ENCODE measurements around the gene ILF3.
"Not testable (repeated sequence)": the region's sequence is repeated elsewhere in the genome, so short reads cannot be mapped to it uniquely, and the experiment has no call there.

The ILF3 gene

DNA sequence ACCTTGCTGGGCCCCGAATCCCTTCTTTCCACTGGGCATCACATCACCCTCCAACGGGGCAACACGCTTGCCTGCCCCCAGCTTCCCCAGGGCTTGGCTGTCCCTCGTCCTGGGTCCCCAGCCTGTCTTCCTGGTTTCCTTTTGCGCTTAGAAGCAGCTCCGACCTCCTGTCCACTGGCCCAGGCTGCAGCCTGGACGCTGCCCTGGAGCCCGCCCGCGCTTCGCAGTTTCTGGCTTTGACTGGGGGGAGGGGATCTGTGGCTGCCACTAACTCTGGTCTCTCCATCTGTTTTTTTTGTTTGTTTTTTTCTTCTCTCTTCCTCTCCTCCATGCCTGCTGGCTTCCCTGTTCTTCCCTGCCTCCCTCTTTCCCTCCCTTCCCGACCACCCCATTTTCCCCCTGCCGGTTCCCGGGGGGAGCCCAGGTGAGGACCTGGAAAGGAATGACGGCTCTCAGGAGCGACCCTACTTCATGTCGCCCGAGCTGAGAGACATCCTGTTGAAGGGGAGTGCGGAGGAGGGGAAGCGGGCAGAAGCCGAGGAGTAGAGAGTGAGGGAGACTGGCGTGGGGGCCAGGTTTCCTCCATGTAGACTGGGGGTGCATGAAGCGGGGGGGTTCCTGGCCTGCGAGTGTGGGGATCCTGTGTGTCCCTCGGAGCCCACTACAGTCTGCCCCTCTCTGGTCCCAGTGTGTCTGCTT, 11.5 kb upstream of the ILF3 start:
- no peak for DNase-seq (ENCODE audit: low read depth in 2 of 2)

GRCh38 chr19:10643172-10643967, 10.8 kb upstream of the ILF3 start:
- no peak for DNase-seq (ENCODE audit: low read depth in 2 of 2)

- DNase-seq (ENCODE audit: low read depth in 2 of 2), result no peak
Observed at GRCh38 chr19:10643968-10644259, 10.2 kb upstream of the ILF3 start.

DNA sequence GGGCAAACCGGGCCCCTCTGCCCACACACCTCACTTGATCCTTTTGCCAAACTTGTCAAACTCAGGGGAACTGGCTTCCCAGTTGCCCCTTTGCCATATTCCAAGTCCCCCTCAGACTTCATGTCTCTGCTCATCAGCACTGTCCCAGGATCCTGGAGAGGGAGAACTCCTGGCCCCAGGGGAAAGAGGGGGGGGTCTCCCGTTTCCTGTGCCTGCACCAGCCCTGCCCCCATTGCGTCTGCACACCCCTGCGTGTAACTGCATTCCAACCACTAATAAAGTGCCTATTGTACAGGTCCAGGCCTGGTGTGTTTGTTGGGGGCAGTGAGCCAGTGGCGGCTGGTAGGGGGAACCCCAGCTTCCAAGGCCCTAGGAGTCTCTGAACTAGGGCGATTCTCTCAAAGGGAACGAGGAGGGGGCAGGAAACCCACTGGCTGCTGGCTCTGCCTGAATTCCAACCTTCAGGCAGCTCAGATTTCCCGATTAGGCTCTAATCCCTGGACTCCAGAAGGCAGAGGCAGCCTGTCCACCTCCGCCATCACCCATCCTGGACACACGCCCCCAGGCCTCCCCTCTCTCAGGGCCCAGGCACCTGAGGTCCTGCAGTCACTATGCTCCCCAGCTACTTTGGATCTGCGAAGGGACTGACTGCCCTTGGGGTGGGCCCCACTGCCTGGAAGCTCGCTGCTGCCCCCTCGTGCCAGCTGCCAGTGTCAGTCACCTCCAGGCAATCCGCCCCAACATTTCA, 9.7 kb upstream of the ILF3 start:
- peak; percentile 79 to 82 for DNase-seq (ENCODE audit: low read depth in 2 of 2)

DNA sequence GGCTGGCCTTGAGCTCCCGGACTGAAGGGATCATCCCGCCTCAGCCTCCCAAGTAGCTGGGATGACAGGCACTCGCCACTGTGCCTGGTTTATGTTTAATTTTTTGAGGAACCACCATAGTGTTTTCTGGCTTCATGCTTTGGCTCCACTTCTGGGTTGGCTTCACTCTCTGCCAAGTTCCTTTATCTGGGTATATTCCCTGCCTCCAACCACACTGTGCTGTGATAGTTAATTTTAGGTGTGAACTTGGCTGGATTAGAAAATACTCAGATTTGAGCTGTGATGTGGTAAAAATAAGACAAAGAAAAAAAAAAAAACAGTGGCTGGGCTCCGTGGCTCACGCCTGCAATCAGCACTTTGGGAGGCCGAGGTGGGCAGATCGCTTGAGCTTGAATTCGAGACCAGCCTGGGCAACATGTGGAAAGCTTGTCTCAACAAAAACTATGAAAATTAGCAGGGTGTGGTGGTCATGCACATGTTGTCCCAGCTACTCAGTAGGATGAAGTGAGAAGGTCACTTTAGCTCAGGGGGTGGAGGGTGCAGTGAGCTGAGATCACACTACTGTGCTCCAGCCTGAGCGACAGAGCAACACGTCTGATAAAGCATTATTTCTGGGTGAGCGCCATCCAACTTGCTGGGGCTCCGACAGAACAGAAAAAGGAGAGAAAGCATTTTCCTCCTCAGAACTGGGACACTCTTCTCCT, 7.5 kb upstream of the ILF3 start:
- DNase-seq (ENCODE audit: low read depth in 2 of 2), result no peak

DNA sequence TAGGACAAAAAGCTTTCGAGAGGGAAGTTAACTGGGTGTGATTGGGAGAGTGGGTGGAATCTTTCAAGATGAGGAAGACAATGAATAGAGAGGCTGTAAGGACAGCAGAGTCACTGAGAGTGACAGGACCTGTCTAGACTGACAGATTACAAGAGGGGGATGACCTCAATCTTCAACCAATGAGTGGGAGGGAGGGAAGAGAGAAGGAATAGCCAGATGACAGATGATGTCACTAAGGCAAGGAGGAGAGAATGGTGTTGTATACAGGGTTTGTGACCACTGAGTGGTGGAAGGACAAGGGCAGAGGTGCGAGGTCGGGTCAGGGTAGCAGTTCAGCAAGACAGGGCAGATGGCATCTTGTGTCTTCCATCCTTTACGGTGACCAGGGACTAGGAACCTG, 5.8 kb upstream of the ILF3 start:
- DNase-seq (ENCODE audit: low read depth in 2 of 2), result no peak

DNA sequence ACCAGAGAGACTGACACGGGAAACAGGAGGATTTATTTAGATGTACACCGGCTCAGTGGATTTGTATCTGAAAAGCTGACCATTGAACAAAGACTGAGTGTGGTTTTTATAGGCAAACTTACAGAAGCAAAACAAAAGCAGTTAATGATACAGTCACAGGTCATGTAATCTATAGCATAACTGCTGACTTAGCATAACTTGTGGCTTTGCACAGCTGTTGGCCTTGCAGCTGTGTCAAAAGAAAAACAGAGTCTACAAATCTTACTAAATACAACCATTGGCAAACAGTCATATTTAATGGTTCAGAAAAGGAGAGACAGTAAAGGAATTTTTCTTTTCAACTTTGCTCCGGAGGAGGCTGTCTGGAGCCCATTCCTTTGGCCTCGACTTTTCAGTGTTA, 2.3 kb upstream of the ILF3 start:
- DNase-seq (ENCODE audit: low read depth in 2 of 2), result no peak

DNA sequence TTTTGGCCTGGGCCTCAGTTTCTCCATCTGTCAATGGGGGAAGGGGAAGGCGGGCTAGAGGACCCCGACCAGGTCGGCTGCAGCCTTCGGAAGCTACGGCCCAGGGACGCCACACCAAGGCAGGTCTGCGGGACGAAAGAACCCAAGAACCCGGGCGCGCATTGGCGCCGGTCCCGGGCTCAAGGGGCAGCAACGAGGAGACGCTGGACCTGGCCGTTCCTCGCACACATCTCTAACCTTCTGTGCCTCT, 739 bp upstream of the ILF3 start:
- no peak for DNase-seq (ENCODE audit: low read depth in 2 of 2)

DNA sequence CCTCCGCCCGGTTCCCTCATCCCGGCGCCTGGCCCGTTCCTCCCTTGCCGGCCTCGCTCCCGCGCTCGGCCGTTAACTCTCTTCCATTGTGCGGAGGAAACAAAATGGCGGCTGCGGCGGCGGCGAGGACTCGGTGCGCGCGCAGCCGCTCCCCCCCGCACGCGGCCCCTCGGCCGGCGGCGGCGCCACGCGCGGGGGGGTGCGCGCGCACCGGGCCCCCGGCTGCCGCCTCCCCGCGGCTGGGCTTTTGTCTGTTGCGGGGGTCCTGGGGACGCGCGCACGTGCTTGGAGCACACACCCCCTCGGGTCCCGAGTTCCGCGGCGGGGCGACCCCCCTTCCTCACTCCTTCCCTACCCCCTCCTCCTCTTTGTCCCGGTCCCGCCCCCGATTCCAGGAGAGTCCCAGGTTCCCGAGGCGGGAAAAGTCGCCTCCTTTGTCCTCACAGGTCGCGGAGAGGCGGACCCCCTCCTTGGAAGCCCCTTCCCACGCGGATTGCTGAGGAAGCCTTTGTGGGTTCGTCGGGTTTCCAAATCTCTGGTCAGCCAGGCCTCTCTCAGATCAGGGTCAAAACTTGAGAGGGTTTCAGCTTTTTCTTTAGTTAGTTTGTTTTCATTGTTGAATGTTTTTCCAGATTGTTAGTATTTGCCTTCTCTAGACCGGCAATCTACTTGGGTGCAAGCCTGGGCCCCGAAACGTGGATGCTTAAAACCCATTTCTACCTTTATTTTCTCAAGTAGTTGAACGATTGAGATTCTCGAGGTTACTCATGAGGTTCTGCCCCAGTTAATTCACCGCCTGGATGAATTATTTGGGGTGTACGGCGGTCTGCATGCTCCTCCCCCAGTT, 687 bp downstream of the ILF3 start:
- peak; percentile 49 to 52 for DNase-seq (ENCODE audit: low read depth in 2 of 2)

GRCh38 chr19:10655457-10656312, 1.5 kb downstream of the ILF3 start:
- no peak for DNase-seq (ENCODE audit: low read depth in 2 of 2)

- no peak for DNase-seq (ENCODE audit: low read depth in 2 of 2)
Observed at GRCh38 chr19:10660346-10660745, 6.2 kb downstream of the ILF3 start.

GRCh38 chr19:10661946-10662345, 7.8 kb downstream of the ILF3 start:
- no peak for DNase-seq (ENCODE audit: low read depth in 2 of 2)

DNA sequence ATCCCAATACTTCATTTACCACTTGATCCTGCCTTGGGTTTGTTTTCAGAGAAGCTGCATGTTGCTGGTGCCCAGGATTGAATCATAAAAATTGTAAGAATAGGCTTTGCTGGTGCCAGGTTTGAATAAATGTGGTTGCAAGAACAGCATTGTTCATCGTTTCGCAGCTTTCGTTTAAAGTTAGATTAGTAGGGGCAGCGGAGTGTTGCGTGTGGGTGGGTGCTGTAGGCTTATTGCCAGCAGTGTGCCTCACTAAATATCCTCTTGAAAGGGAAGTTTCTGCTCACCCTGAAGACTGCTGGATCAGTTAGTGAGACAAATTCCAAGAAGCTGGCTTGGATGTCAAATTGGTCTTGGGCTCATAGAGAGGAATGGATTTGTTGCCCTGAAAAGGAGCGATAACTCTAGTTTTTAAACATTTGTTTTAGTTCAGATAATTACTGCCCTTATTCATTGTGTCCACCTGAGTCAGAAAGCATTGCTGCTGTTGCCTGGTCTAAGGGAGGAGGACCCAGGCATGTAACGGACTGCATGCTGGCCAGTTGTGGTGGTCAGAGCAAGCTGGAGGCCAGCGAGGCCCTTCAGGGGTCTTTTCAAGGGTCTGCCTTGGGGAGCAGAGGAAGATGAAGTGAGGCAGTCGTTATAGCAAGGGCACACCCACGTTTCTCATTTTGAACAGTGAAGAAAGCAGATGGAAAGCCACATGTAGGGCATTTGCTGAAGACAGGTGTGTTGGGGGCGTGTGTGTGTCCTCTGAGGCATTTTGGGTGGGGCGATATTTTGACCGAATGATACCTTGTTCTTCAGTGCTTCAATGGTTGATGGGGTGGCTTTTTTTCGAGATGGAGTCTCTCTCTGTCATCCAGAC, 8.5 kb downstream of the ILF3 start:
- no peak for DNase-seq (ENCODE audit: low read depth in 2 of 2)

DNA sequence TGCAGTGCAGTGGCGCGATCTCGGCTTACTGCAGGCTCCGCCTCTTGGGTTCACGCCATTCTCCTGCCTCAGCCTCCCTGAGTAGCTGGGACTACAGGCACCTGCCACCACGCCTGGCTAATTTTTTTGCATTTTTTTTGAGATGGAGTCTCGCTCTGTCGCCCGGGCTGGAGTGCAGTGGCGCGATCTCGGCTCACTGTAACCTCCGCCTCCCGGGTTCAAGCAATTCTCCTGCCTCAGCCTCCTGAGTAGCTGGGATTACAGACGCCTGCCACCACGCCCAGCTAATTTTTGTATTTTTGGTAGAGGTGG, 9.1 kb downstream of the ILF3 start:
- DNase-seq (ENCODE audit: low read depth in 2 of 2), result not testable (repeated sequence)

GRCh38 chr19:10667867-10668266, 13.7 kb downstream of the ILF3 start:
- DNase-seq (ENCODE audit: low read depth in 2 of 2), result no peak

GRCh38 chr19:10669246-10669645, 15.1 kb downstream of the ILF3 start:
- DNase-seq (ENCODE audit: low read depth in 2 of 2), result no peak

DNA sequence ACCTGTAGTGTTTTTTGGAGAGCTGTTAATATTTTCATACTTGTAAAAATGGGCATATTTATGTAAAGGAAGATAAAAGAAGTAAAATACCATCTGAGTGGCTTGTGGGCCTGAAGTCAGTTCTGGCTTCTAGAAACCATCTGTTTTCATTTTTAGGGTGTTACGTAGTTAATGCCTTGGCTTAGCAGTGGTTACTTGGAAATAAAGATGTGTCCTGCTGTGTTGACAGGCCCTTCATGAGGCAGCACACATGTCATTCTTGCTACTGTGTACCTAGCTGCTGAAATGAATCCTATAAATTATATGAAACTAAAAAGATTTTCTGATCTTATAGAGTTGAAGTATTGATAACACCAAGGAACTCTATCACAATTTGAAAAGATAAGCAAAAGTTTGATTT, 16.0 kb downstream of the ILF3 start:
- no peak for DNase-seq (ENCODE audit: low read depth in 2 of 2)

- DNase-seq (ENCODE audit: low read depth in 2 of 2), result no peak
Observed at GRCh38 chr19:10670876-10671804, 17.0 kb downstream of the ILF3 start.

- not testable (repeated sequence) for DNase-seq (ENCODE audit: low read depth in 2 of 2)
Observed at GRCh38 chr19:10671922-10672321, 17.8 kb downstream of the ILF3 start.
